KG1 (cell line): Measurements from ENCODE around the gene PPDPF.

ENCODE experiments used
- DNase-seq: peaks from one replicate; lab custom pipeline; 2025; lab: John Stamatoyannopoulos, UW

The PPDPF gene

GRCh38 chr20:63500902-63501817 is 19.4 kb upstream of the PPDPF start:
- DNase-seq, result no peak

GRCh38 chr20:63501818-63502670 is 18.5 kb upstream of the PPDPF start:
- DNase-seq, result no peak

- DNase-seq, result no peak
These were observed 17.8 kb upstream of the PPDPF start for GRCh38 chr20:63502671-63503172.

GRCh38 chr20:63503524-63503923 is 17.0 kb upstream of the PPDPF start:
- no peak for DNase-seq

- DNase-seq, result no peak
These were observed 15.9 kb upstream of the PPDPF start for GRCh38 chr20:63504642-63505041.

- DNase-seq, result no peak
These were observed 15.3 kb upstream of the PPDPF start for GRCh38 chr20:63505281-63505680.

GRCh38 chr20:63505723-63506122 is 14.8 kb upstream of the PPDPF start:
- DNase-seq, result no peak

GRCh38 chr20:63507083-63507743 is 13.4 kb upstream of the PPDPF start:
- no peak for DNase-seq

GRCh38 chr20:63508072-63508768 is 12.3 kb upstream of the PPDPF start:
- no peak for DNase-seq

- DNase-seq, result no peak
These were observed 11.4 kb upstream of the PPDPF start for GRCh38 chr20:63509088-63509564.

GRCh38 chr20:63513207-63513606 is 7.4 kb upstream of the PPDPF start:
- no peak for DNase-seq

GRCh38 chr20:63514520-63514919 is 6.0 kb upstream of the PPDPF start:
- DNase-seq, result peak; percentile 33

- no peak for DNase-seq
These were observed 2.9 kb upstream of the PPDPF start for GRCh38 chr20:63517376-63518309.

GRCh38 chr20:63518351-63518861 is 2.2 kb upstream of the PPDPF start:
- DNase-seq, result no peak

- no peak for DNase-seq
These were observed 1.5 kb upstream of the PPDPF start for GRCh38 chr20:63518946-63519667.

- no peak for DNase-seq
These were observed 679 bp upstream of the PPDPF start for GRCh38 chr20:63519668-63520503.

GRCh38 chr20:63520934-63521601 is 503 bp downstream of the PPDPF start:
- DNase-seq, result peak; percentile 30

- no peak for DNase-seq
These were observed 1.0 kb downstream of the PPDPF start for GRCh38 chr20:63521602-63522001.
